DOHH2 (cell line): ENCODE data around the gene IGF2BP2.

Source experiments
- EZH2phosphoT487 ChIP-seq: fragments of 200-600 bp; sonication (generic); IDR thresholded peaks from 2 replicates; pipeline ENCODE4 v1.6.1; 2017; ENCODE audit warnings: borderline replicate concordance, mild to moderate bottlenecking, antibody characterized with exemption, low read length, moderate library complexity, mixed read lengths
- TF ChIP-seq, protein P1 (sequence below): fragments of 200-600 bp; sonication (generic); IDR thresholded peaks from one replicate; pipeline ENCODE4 v1.5.1; 2014; ENCODE audit warnings: antibody characterized with exemption, mild to moderate bottlenecking, low read depth, low read length; ENCODE audit not compliant: poor library complexity, severe bottlenecking

DNA sequence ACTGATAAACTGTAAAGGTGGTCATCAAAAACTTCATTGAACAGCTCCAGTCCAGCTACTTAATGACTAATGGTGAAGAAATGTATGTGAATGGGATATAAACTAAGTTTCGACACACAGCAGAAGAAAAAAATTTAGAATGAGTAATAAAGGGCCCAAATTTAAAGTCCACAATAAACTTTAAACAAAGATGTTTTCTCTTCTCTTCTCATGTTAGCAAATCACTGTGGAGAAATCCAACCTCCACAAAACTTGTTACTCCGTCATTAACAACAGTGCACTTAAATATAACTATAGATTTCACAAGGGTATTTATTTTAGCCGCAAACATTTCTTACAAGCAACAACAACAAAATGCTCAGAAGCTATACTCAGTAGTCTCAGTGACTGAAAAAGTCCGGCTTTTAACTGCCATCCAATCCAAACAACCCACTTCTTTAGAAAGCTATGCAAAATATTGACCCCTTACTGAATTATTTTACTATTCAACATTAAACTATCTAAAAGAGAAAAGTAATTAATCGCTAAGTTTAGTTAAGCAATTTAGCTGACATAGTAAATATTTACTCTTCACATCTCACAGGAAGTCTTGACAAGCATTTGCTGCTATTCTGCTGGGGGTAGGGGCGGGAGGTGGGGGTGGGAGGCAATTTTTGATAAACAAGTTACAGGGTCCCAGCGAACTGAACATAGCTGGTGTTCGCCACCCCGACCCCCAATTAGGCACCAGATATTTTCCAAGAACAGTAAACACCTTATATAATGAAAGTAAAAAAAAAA lies 2.4 kb downstream of the IGF2BP2 start:
- TF ChIP-seq, protein P1, sequence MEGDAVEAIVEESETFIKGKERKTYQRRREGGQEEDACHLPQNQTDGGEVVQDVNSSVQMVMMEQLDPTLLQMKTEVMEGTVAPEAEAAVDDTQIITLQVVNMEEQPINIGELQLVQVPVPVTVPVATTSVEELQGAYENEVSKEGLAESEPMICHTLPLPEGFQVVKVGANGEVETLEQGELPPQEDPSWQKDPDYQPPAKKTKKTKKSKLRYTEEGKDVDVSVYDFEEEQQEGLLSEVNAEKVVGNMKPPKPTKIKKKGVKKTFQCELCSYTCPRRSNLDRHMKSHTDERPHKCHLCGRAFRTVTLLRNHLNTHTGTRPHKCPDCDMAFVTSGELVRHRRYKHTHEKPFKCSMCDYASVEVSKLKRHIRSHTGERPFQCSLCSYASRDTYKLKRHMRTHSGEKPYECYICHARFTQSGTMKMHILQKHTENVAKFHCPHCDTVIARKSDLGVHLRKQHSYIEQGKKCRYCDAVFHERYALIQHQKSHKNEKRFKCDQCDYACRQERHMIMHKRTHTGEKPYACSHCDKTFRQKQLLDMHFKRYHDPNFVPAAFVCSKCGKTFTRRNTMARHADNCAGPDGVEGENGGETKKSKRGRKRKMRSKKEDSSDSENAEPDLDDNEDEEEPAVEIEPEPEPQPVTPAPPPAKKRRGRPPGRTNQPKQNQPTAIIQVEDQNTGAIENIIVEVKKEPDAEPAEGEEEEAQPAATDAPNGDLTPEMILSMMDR = no peak
- no peak for TF ChIP-seq EZH2phosphoT487
